Measurements from ENCODE around the gene TRMT61A.

The TRMT61A gene

GRCh38 chr14:103528146-103528586 lies 830 bp upstream of the TRMT61A start:
- Histone ChIP-seq H3K27me3 (ENCODE audit: control insufficient read depth, insufficient read depth, low read length) (no peaks in the 10 kb centered on the region), H3K9ac (ENCODE audit: low read length) (peak overlapping the region; percentile 47), H3K4me1 (ENCODE audit: control insufficient read depth, insufficient read depth, low read length) (peaks cover 26% of the 10 kb centered on the region), H3K4me3 (ENCODE audit: low read length) (peak overlapping the region; percentile 70), H3K27ac (ENCODE audit: low read depth, low read length) (peak overlapping the region; percentile 91), H3K36me3 (ENCODE audit: control insufficient read depth, insufficient read depth, low read length) (no peaks in the 10 kb centered on the region)

GRCh38 chr14:103529383-103530365 lies 678 bp downstream of the TRMT61A start:
- Histone ChIP-seq H3K36me3 (ENCODE audit: control insufficient read depth, insufficient read depth, low read length) (peaks cover 3% of the 10 kb centered on the region), H3K27me3 (ENCODE audit: control insufficient read depth, insufficient read depth, low read length) (no peaks in the 10 kb centered on the region), H3K27ac (ENCODE audit: low read depth, low read length) (peak overlapping the region; percentile 85), H3K4me3 (ENCODE audit: low read length) (peak overlapping the region; percentile 89), H3K9ac (ENCODE audit: low read length) (peak overlapping the region; percentile 25), H3K4me1 (ENCODE audit: control insufficient read depth, insufficient read depth, low read length) (peaks cover 38% of the 10 kb centered on the region)

- Histone ChIP-seq H3K9ac (ENCODE audit: low read length) (no peak overlapping the region), H3K4me1 (ENCODE audit: control insufficient read depth, insufficient read depth, low read length) (peaks cover 43% of the 10 kb centered on the region), H3K27ac (ENCODE audit: low read depth, low read length) (no peak overlapping the region), H3K4me3 (ENCODE audit: low read length) (peak overlapping the region; percentile 89), H3K27me3 (ENCODE audit: control insufficient read depth, insufficient read depth, low read length) (no peaks in the 10 kb centered on the region), H3K36me3 (ENCODE audit: control insufficient read depth, insufficient read depth, low read length) (peaks cover 3% of the 10 kb centered on the region)
Observed at GRCh38 chr14:103530390-103530789, 1.4 kb downstream of the TRMT61A start.

- Histone ChIP-seq H3K4me3 (ENCODE audit: low read length) (no peak overlapping the region), H3K27ac (ENCODE audit: low read depth, low read length) (peak overlapping the region; percentile 98), H3K36me3 (ENCODE audit: control insufficient read depth, insufficient read depth, low read length) (peaks cover 3% of the 10 kb centered on the region), H3K27me3 (ENCODE audit: control insufficient read depth, insufficient read depth, low read length) (no peaks in the 10 kb centered on the region), H3K4me1 (ENCODE audit: control insufficient read depth, insufficient read depth, low read length) (peaks cover 47% of the 10 kb centered on the region), H3K9ac (ENCODE audit: low read length) (no peak overlapping the region)
Observed at GRCh38 chr14:103530831-103531230, 1.8 kb downstream of the TRMT61A start.

GRCh38 chr14:103531421-103532215 lies 2.6 kb downstream of the TRMT61A start:
- H3K9ac ChIP-seq (ENCODE audit: low read length) = no peak overlapping the region
- H3K36me3 ChIP-seq (ENCODE audit: control insufficient read depth, insufficient read depth, low read length) = peaks cover 3% of the 10 kb centered on the region
- H3K27me3 ChIP-seq (ENCODE audit: control insufficient read depth, insufficient read depth, low read length) = no peaks in the 10 kb centered on the region
- no peak overlapping the region for H3K4me3 ChIP-seq (ENCODE audit: low read length)
- peak overlapping the region; percentile 98 for H3K27ac ChIP-seq (ENCODE audit: low read depth, low read length)
- H3K4me1 ChIP-seq (ENCODE audit: control insufficient read depth, insufficient read depth, low read length) = peaks cover 52% of the 10 kb centered on the region

- H3K9ac ChIP-seq (ENCODE audit: low read length) = no peak overlapping the region
Observed at GRCh38 chr14:103532216-103533136, 3.5 kb downstream of the TRMT61A start.

GRCh38 chr14:103533137-103533998 lies 4.4 kb downstream of the TRMT61A start:
- Histone ChIP-seq H3K36me3 (ENCODE audit: control insufficient read depth, insufficient read depth, low read length) (peaks cover 3% of the 10 kb centered on the region), H3K4me1 (ENCODE audit: control insufficient read depth, insufficient read depth, low read length) (peaks cover 51% of the 10 kb centered on the region), H3K9ac (ENCODE audit: low read length) (peak overlapping the region; percentile 14), H3K27ac (ENCODE audit: low read depth, low read length) (peak overlapping the region; percentile 98), H3K4me3 (ENCODE audit: low read length) (peak overlapping the region; percentile 39), H3K27me3 (ENCODE audit: control insufficient read depth, insufficient read depth, low read length) (no peaks in the 10 kb centered on the region)

More at GRCh38 chr14:103532216-103533136, 3.5 kb downstream of the TRMT61A start:
- Histone ChIP-seq H3K36me3 (ENCODE audit: control insufficient read depth, insufficient read depth, low read length) (peaks cover 3% of the 10 kb centered on the region), H3K27ac (ENCODE audit: low read depth, low read length) (peak overlapping the region; percentile 98), H3K27me3 (ENCODE audit: control insufficient read depth, insufficient read depth, low read length) (no peaks in the 10 kb centered on the region), H3K4me3 (ENCODE audit: low read length) (no peak overlapping the region), H3K4me1 (ENCODE audit: control insufficient read depth, insufficient read depth, low read length) (peaks cover 52% of the 10 kb centered on the region)

GRCh38 chr14:103533999-103534575 lies 5.1 kb downstream of the TRMT61A start:
- H3K4me1 ChIP-seq (ENCODE audit: control insufficient read depth, insufficient read depth, low read length) = peaks cover 56% of the 10 kb centered on the region
- no peak overlapping the region for H3K9ac ChIP-seq (ENCODE audit: low read length)

GRCh38 chr14:103534576-103535061 lies 5.6 kb downstream of the TRMT61A start:
- Histone ChIP-seq H3K4me3 (ENCODE audit: low read length) (no peak overlapping the region), H3K27ac (ENCODE audit: low read depth, low read length) (peak overlapping the region; percentile 98), H3K4me1 (ENCODE audit: control insufficient read depth, insufficient read depth, low read length) (peaks cover 59% of the 10 kb centered on the region), H3K27me3 (ENCODE audit: control insufficient read depth, insufficient read depth, low read length) (no peaks in the 10 kb centered on the region), H3K36me3 (ENCODE audit: control insufficient read depth, insufficient read depth, low read length) (peaks cover 3% of the 10 kb centered on the region), H3K9ac (ENCODE audit: low read length) (no peak overlapping the region)

More at GRCh38 chr14:103533999-103534575, 5.1 kb downstream of the TRMT61A start:
- peak overlapping the region; percentile 39 for H3K4me3 ChIP-seq (ENCODE audit: low read length)
- H3K36me3 ChIP-seq (ENCODE audit: control insufficient read depth, insufficient read depth, low read length) = peaks cover 3% of the 10 kb centered on the region
- no peaks in the 10 kb centered on the region for H3K27me3 ChIP-seq (ENCODE audit: control insufficient read depth, insufficient read depth, low read length)
- H3K27ac ChIP-seq (ENCODE audit: low read depth, low read length) = peak overlapping the region; percentile 98

GRCh38 chr14:103535081-103535890 lies 6.3 kb downstream of the TRMT61A start:
- Histone ChIP-seq H3K36me3 (ENCODE audit: control insufficient read depth, insufficient read depth, low read length) (peaks cover 3% of the 10 kb centered on the region), H3K27me3 (ENCODE audit: control insufficient read depth, insufficient read depth, low read length) (no peaks in the 10 kb centered on the region), H3K4me1 (ENCODE audit: control insufficient read depth, insufficient read depth, low read length) (peaks cover 56% of the 10 kb centered on the region), H3K9ac (ENCODE audit: low read length) (peak overlapping the region; percentile 14), H3K27ac (ENCODE audit: low read depth, low read length) (peak overlapping the region; percentile 98), H3K4me3 (ENCODE audit: low read length) (peak overlapping the region; percentile 2)

All from rectal smooth muscle tissue (tissue), 1 donor.